Erythroblast (primary cell): ENCODE results near the gene FOXP1.

ENCODE experiments used
- GATA1 ChIP-seq: IDR thresholded peaks from 2 replicates; pipeline ENCODE4 v1.6.1; 2011; ENCODE audit warnings: low read depth, mild to moderate bottlenecking, control low read depth, low read length, moderate library complexity
- POLR2A ChIP-seq: IDR thresholded peaks from 2 replicates; pipeline ENCODE4 v1.6.1; 2011; ENCODE audit warnings: mild to moderate bottlenecking, low read length

- TF ChIP-seq POLR2A = no peak
- TF ChIP-seq GATA1 = no peak
Observed at GRCh38 chr3:71078723-71079525, 504.6 kb downstream of the FOXP1 start.
